Kidney (tissue), 14 donors: ENCODE measurements around the gene LZTFL1. TPM values are rescaled to one million over a fixed set of nuclear protein-coding genes. Genes with fewer than 3 reads are reported as not detected.

Experiments used
- DNase-seq, 5 donors: peaks; one replicate each; pipeline ENCODE4 v3.0.0-alpha.2; 2013 to 2020
- FAIRE-seq: peaks from 2 replicates; lab custom pipeline; 2012; peaks lifted over from hg19 to GRCh38; lab: Jason Lieb, UNC
- H3K27ac ChIP-seq, 2 donors: one replicate each; pipeline ENCODE4 v1.7.0; 2013; ENCODE audit warnings: low read depth in 2 of 2, low read length in 2 of 2, inconsistent platforms in 1 of 2
- H3K27me3 ChIP-seq: one replicate; pipeline ENCODE4 v1.7.1; 2013; ENCODE audit warnings: low read length, inconsistent platforms; ENCODE audit not compliant: control insufficient read depth, insufficient read depth
- H3K36me3 ChIP-seq, 3 donors: one replicate each; pipeline versions ENCODE4 v1.7.0 to v1.7.1; 2013; ENCODE audit warnings: low read length in 3 of 3, control low read depth in 1 of 3, inconsistent platforms in 1 of 3; ENCODE audit not compliant: insufficient read depth in 3 of 3, control insufficient read depth in 2 of 3
- H3K4me1 ChIP-seq, 3 donors: one replicate each; pipeline versions ENCODE4 v1.7.0 to v1.7.1; 2013; ENCODE audit warnings: low read length in 3 of 3, inconsistent platforms in 1 of 3, low read depth in 1 of 3; ENCODE audit not compliant: control insufficient read depth in 2 of 3, insufficient read depth in 2 of 3
- H3K4me3 ChIP-seq, 3 donors: one replicate each; pipeline versions ENCODE4 v1.7.0 to v1.8.1; 2013; ENCODE audit warnings: low read length in 3 of 3, control low read depth in 1 of 3, inconsistent platforms in 1 of 3
- H3K9ac ChIP-seq, 3 donors: one replicate each; pipeline versions ENCODE4 v1.7.0 to v1.7.1; 2013; ENCODE audit warnings: low read length in 3 of 3, control low read depth in 1 of 3, inconsistent platforms in 1 of 3
- H3K9me3 ChIP-seq, 3 donors: one replicate each; pipeline versions ENCODE4 v1.7.0 to v1.7.1; 2013; ENCODE audit warnings: low read length in 3 of 3, control low read depth in 1 of 3, inconsistent platforms in 1 of 3; ENCODE audit not compliant: control insufficient read depth in 2 of 3, insufficient read depth in 1 of 3
- CTCF ChIP-seq: IDR thresholded peaks from 3 replicates; pipeline ENCODE4 v1.5.1; 2012; ENCODE audit warnings: mild to moderate bottlenecking, moderate library complexity, borderline replicate concordance; ENCODE audit not compliant: insufficient read depth; ENCODE audit errors: extremely low read depth
- intact Hi-C: fragments of 100-400 bp; cut with DNase I; formaldehyde crosslinking; loops from one replicate; pipeline ENCODE4 v1.11.1; 2022
- polyA plus RNA-seq: library from polyadenylated mRNA; stranded (reverse); fragments of 350-450 nt; fragmentation: Illumina TruSeq; extraction: RNeasy Lipid Tissue Mini Kit (QIAGEN cat#74804); gene quantifications from one replicate; pipeline ENCODE4 v1.2.3, GENCODE V29; 2014; ENCODE audit warnings: low read depth, low replicate concordance; ENCODE audit not compliant: insufficient read depth
- total RNA-seq: library from RNA; stranded (reverse); fragmentation: NEBNext Ultra II Directional; extraction: Animal tissue kit (Norgen Biotek cat#: 25700); gene quantifications from one replicate; pipeline ENCODE4 v1.2.1, GENCODE V29; 2021
- donor health status: control.
- donor health status: control.
- donor health status: control.
- donor health status: control.
- donor health status: control.
- donor health status: DM: yes; HTN: yes; CAD: no.
- donor health status: Normal renal cell carcinoma (clear cell type).

The LZTFL1 gene
- total and polyA plus RNA-seq, 2 donors from 2014 or later, result 13.9 to 30.9 TPM

- Histone ChIP-seq H3K4me3 (no peak overlapping the region), H3K27ac (no peak overlapping the region), H3K36me3 (no peaks in the 10 kb centered on the region), H3K9ac (no peak overlapping the region), H3K4me1 (no peaks in the 10 kb centered on the region), H3K27me3 (no peaks in the 10 kb centered on the region), H3K9me3 (peaks cover 0 to 5% (median 0%) of the 10 kb centered on the region in 3 donors)
- no peak for FAIRE-seq
- no peak for TF ChIP-seq CTCF
- no peak for DNase-seq
- intact Hi-C loops, result no loop called here
These were observed 56.2 kb downstream of the LZTFL1 start for GRCh38 chr3:45785605-45786150.

- FAIRE-seq, result no peak
- Histone ChIP-seq H3K36me3 (no peaks in the 10 kb centered on the region), H3K27me3 (no peaks in the 10 kb centered on the region), H3K9me3 (no peaks in the 10 kb centered on the region), H3K9ac (no peak overlapping the region), H3K4me3 (no peak overlapping the region), H3K4me1 (no peaks in the 10 kb centered on the region), H3K27ac (no peak overlapping the region)
- no peak for TF ChIP-seq CTCF
- intact Hi-C loops, result no loop called here
- DNase-seq, result no peak
These were observed 58.3 kb downstream of the LZTFL1 start for GRCh38 chr3:45783667-45784066.

GRCh38 chr3:45782381-45782780 is 59.5 kb downstream of the LZTFL1 start:
- H3K4me3 ChIP-seq, result no peak overlapping the region
- TF ChIP-seq CTCF, result no peak
- H3K4me1 ChIP-seq, result no peaks in the 10 kb centered on the region
- FAIRE-seq (no peak), DNase-seq (no peak)
- no peaks in the 10 kb centered on the region for H3K36me3 ChIP-seq
- no peak overlapping the region for H3K27ac ChIP-seq
- H3K9me3 ChIP-seq, result no peaks in the 10 kb centered on the region
- intact Hi-C loops, result no loop called here
- H3K27me3 ChIP-seq, result no peaks in the 10 kb centered on the region
- H3K9ac ChIP-seq, result no peak overlapping the region

- Histone ChIP-seq H3K36me3 (no peaks in the 10 kb centered on the region), H3K4me3 (no peak overlapping the region), H3K9ac (no peak overlapping the region), H3K27me3 (no peaks in the 10 kb centered on the region), H3K4me1 (no peaks in the 10 kb centered on the region), H3K9me3 (no peaks in the 10 kb centered on the region), H3K27ac (no peak overlapping the region)
- no peak for TF ChIP-seq CTCF
- FAIRE-seq, result no peak
- DNase-seq, result no peak
- intact Hi-C loops, result no loop called here
These were observed 60.1 kb downstream of the LZTFL1 start for GRCh38 chr3:45781841-45782240.
